Neutrophil (primary cell): ENCODE results near the gene ADAMTS17.

Experiments used
- H3K27ac ChIP-seq: fragments of 200-600 bp; sonication (generic); 2 replicates; pipeline ENCODE4 v1.5.1; 2016; ENCODE audit warnings: mild to moderate bottlenecking, moderate library complexity
- H3K27me3 ChIP-seq: fragments of 200-600 bp; sonication (generic); 2 replicates; pipeline ENCODE4 v1.6.0; 2016; ENCODE audit warnings: mild to moderate bottlenecking
- H3K36me3 ChIP-seq: fragments of 200-600 bp; sonication (generic); 2 replicates; pipeline ENCODE4 v1.5.1; 2017
- H3K4me1 ChIP-seq, 2 experiments: fragments of 200-600 bp in 1 of 2; sonication (generic) in 1 of 2; 1 replicate in 1 of 2; 2 replicates in 1 of 2; pipeline versions ENCODE4 v1.5.1 to v1.6.1; 2013 to 2016; ENCODE audit warnings: low read depth in 1 of 2, low read length in 1 of 2, mild to moderate bottlenecking in 1 of 2, moderate library complexity in 1 of 2; ENCODE audit not compliant: control insufficient read depth in 1 of 2, insufficient read depth in 1 of 2
- H3K4me3 ChIP-seq, 2 experiments: fragments of 200-600 bp in 1 of 2; sonication (generic) in 1 of 2; 1 replicate in 1 of 2; 2 replicates in 1 of 2; pipeline ENCODE4 v1.5.1; 2013 to 2016; ENCODE audit warnings: low read depth in 1 of 2, low read length in 1 of 2, mild to moderate bottlenecking in 1 of 2, moderate library complexity in 1 of 2
- H3K9me3 ChIP-seq: fragments of 200-600 bp; sonication (generic); 2 replicates; pipeline ENCODE4 v1.5.1; 2016
- CTCF ChIP-seq: fragments of 200-600 bp; sonication (generic); IDR thresholded peaks from 2 replicates; pipeline ENCODE4 v1.5.1; 2016; ENCODE audit warnings: antibody characterized with exemption

Gene ADAMTS17

GRCh38 chr15:99977929-99978328, 363.8 kb downstream of the ADAMTS17 start:
- no peaks in the 10 kb centered on the region for H3K9me3 ChIP-seq
- TF ChIP-seq CTCF: no peak
- H3K4me1 ChIP-seq: no peaks in the 10 kb centered on the region

GRCh38 chr15:99976811-99977271, 364.9 kb downstream of the ADAMTS17 start:
- TF ChIP-seq CTCF: no peak
- Histone ChIP-seq H3K9me3 (no peaks in the 10 kb centered on the region), H3K4me3 (no peak overlapping the region), H3K36me3 (no peaks in the 10 kb centered on the region), H3K27ac (no peak overlapping the region), H3K27me3 (peaks cover 14% of the 10 kb centered on the region), H3K4me1 (no peaks in the 10 kb centered on the region)

More at GRCh38 chr15:99977929-99978328, 363.8 kb downstream of the ADAMTS17 start:
- no peak overlapping the region for H3K4me3 ChIP-seq
- no peaks in the 10 kb centered on the region for H3K36me3 ChIP-seq
- peaks cover 25% of the 10 kb centered on the region for H3K27me3 ChIP-seq
- no peak overlapping the region for H3K27ac ChIP-seq

GRCh38 chr15:99976000-99976399, 365.8 kb downstream of the ADAMTS17 start:
- H3K36me3 ChIP-seq: no peaks in the 10 kb centered on the region
- TF ChIP-seq CTCF: no peak
- no peak overlapping the region for H3K27ac ChIP-seq
- no peak overlapping the region for H3K4me3 ChIP-seq
- H3K9me3 ChIP-seq: no peaks in the 10 kb centered on the region
- H3K27me3 ChIP-seq: peaks cover 6% of the 10 kb centered on the region
- H3K4me1 ChIP-seq: no peaks in the 10 kb centered on the region

- no peak overlapping the region for H3K4me3 ChIP-seq
- no peak overlapping the region for H3K27ac ChIP-seq
- H3K36me3 ChIP-seq: no peaks in the 10 kb centered on the region
- H3K27me3 ChIP-seq: no peaks in the 10 kb centered on the region
- no peaks in the 10 kb centered on the region for H3K9me3 ChIP-seq
- no peak for TF ChIP-seq CTCF
- no peaks in the 10 kb centered on the region for H3K4me1 ChIP-seq
Measured at GRCh38 chr15:99974246-99974645, 367.5 kb downstream of the ADAMTS17 start.

- Histone ChIP-seq H3K4me3 (no peak overlapping the region), H3K4me1 (no peaks in the 10 kb centered on the region), H3K36me3 (no peaks in the 10 kb centered on the region), H3K27me3 (no peaks in the 10 kb centered on the region), H3K9me3 (no peaks in the 10 kb centered on the region), H3K27ac (no peak overlapping the region)
- no peak for TF ChIP-seq CTCF
Measured at GRCh38 chr15:99973351-99973750, 368.4 kb downstream of the ADAMTS17 start.
